Measurements from ENCODE around the gene RNF150.

RNF150 gene

GRCh38 chr4:141036786-141037185, 96.5 kb downstream of the RNF150 start:
- no peak for DNase-seq
- Histone ChIP-seq H3K27ac (no peak overlapping the region), H3K4me3 (ENCODE audit: low read depth, low read length) (no peak overlapping the region), H3K9me3 (ENCODE audit: severe bottlenecking) (no peaks in the 10 kb centered on the region), H3K27me3 (ENCODE audit: insufficient read depth, low read depth, severe bottlenecking) (no peaks in the 10 kb centered on the region), H3K36me3 (no peaks in the 10 kb centered on the region)
- TF ChIP-seq CTCF (IDR thresholded peaks at IDR 0.05; ENCODE audit: low read depth, low read length) = no peak

GRCh38 chr4:141035920-141036319, 97.3 kb downstream of the RNF150 start:
- Histone ChIP-seq H3K36me3 (no peaks in the 10 kb centered on the region), H3K27ac (no peak overlapping the region), H3K9me3 (ENCODE audit: severe bottlenecking) (no peaks in the 10 kb centered on the region), H3K4me3 (ENCODE audit: low read depth, low read length) (no peak overlapping the region), H3K27me3 (ENCODE audit: insufficient read depth, low read depth, severe bottlenecking) (no peaks in the 10 kb centered on the region)
- TF ChIP-seq CTCF (IDR thresholded peaks at IDR 0.05; ENCODE audit: low read depth, low read length) = no peak
- no peak for DNase-seq

GRCh38 chr4:141028024-141028529, 105.2 kb downstream of the RNF150 start:
- Histone ChIP-seq H3K27ac (no peak overlapping the region), H3K9me3 (ENCODE audit: severe bottlenecking) (no peaks in the 10 kb centered on the region), H3K4me3 (ENCODE audit: low read depth, low read length) (no peak overlapping the region), H3K36me3 (no peaks in the 10 kb centered on the region), H3K27me3 (ENCODE audit: insufficient read depth, low read depth, severe bottlenecking) (no peaks in the 10 kb centered on the region)
- DNase-seq = no peak
- no peak for TF ChIP-seq CTCF (IDR thresholded peaks at IDR 0.05; ENCODE audit: low read depth, low read length)

- no peak for TF ChIP-seq CTCF (IDR thresholded peaks at IDR 0.05; ENCODE audit: low read depth, low read length)
Observed at GRCh38 chr4:141027421-141027820, 105.8 kb downstream of the RNF150 start.

GRCh38 chr4:141026900-141027299, 106.4 kb downstream of the RNF150 start:
- Histone ChIP-seq H3K36me3 (no peaks in the 10 kb centered on the region), H3K9me3 (ENCODE audit: severe bottlenecking) (no peaks in the 10 kb centered on the region), H3K27me3 (ENCODE audit: insufficient read depth, low read depth, severe bottlenecking) (no peaks in the 10 kb centered on the region), H3K4me3 (ENCODE audit: low read depth, low read length) (no peak overlapping the region), H3K27ac (no peak overlapping the region)
- TF ChIP-seq CTCF (IDR thresholded peaks at IDR 0.05; ENCODE audit: low read depth, low read length) = no peak
- DNase-seq = no peak

More at GRCh38 chr4:141027421-141027820, 105.8 kb downstream of the RNF150 start:
- Histone ChIP-seq H3K9me3 (ENCODE audit: severe bottlenecking) (no peaks in the 10 kb centered on the region), H3K4me3 (ENCODE audit: low read depth, low read length) (no peak overlapping the region), H3K27ac (no peak overlapping the region), H3K27me3 (ENCODE audit: insufficient read depth, low read depth, severe bottlenecking) (no peaks in the 10 kb centered on the region), H3K36me3 (no peaks in the 10 kb centered on the region)
- DNase-seq = no peak

- Histone ChIP-seq H3K27me3 (ENCODE audit: insufficient read depth, low read depth, severe bottlenecking) (no peaks in the 10 kb centered on the region), H3K9me3 (ENCODE audit: severe bottlenecking) (no peaks in the 10 kb centered on the region), H3K27ac (no peak overlapping the region), H3K4me3 (ENCODE audit: low read depth, low read length) (no peak overlapping the region), H3K36me3 (no peaks in the 10 kb centered on the region)
- no peak for TF ChIP-seq CTCF (IDR thresholded peaks at IDR 0.05; ENCODE audit: low read depth, low read length)
- no peak for DNase-seq
Observed at GRCh38 chr4:141023051-141023450, 110.2 kb downstream of the RNF150 start.

Data from WERI-Rb-1 (cell line).